ENCODE measurements around the gene BEND6. TPM values are rescaled to one million over a fixed set of nuclear protein-coding genes. Genes with fewer than 3 reads are reported as not detected.

BEND6 gene
- total and polyA plus RNA-seq, 2 of the 8 experiments (the other 6 are each of a cell fraction or from before 2014, with no cell fraction given) = 0.71 to 2.1 TPM

GRCh38 chr6:56923565-56923964 lies 31.3 kb upstream of the BEND6 start:
- Histone ChIP-seq H3K23ac (ENCODE audit: insufficient read length) (no peak overlapping the region), H3K79me2 (ENCODE audit: control insufficient read depth in 1 of 2, insufficient read depth in 2 of 2, low read length in 2 of 2) (no peaks in the 10 kb centered on the region), H3K79me1 (ENCODE audit: low read depth, low read length) (no peaks in the 10 kb centered on the region), H3K4me3 (ENCODE audit: extremely low read depth in 1 of 4, insufficient read depth in 2 of 4, low read depth in 3 of 4, low read length in 4 of 4) (no peak overlapping the region), H2BK20ac (ENCODE audit: low read length) (no peak overlapping the region), H2BK5ac (ENCODE audit: low read depth, low read length) (no peak overlapping the region), H4K91ac (replicated peaks; ENCODE audit: insufficient read length, low read length) (no peak overlapping the region), H3K27ac (ENCODE audit: low read depth, low read length) (no peak overlapping the region), H4K5ac (ENCODE audit: insufficient read length, low read depth, low read length) (no peak overlapping the region), H3K4me2 (ENCODE audit: insufficient read depth in 1 of 2, low read depth in 2 of 2, low read length in 2 of 2) (no peak overlapping the region), H4K20me1 (replicated peaks in 1 of 2; ENCODE audit: control insufficient read depth in 1 of 2, insufficient read depth in 2 of 2, low read length in 2 of 2) (no peaks in the 10 kb centered on the region), H3K36me3 (ENCODE audit: control insufficient read depth in 2 of 4, insufficient read depth in 4 of 4, low read length in 3 of 4) (no peaks in the 10 kb centered on the region), H2BK15ac (ENCODE audit: low read length) (no peak overlapping the region), H3K4ac (replicated peaks; ENCODE audit: insufficient read length, low read depth, low read length) (no peak overlapping the region), H3K23me2 (ENCODE audit: low read depth, low read length) (no peaks in the 10 kb centered on the region), H2BK120ac (replicated peaks; ENCODE audit: low read depth, low read length) (no peak overlapping the region), H2BK12ac (ENCODE audit: low read depth, low read length) (no peak overlapping the region), H3K18ac (ENCODE audit: extremely low read depth, low read length) (no peak overlapping the region), H2AK5ac (ENCODE audit: low read depth, low read length) (no peak overlapping the region), H3K56ac (replicated peaks; ENCODE audit: insufficient read length, low read depth, low read length) (no peak overlapping the region), H3K27me3 (replicated peaks in 1 of 4; ENCODE audit: control insufficient read depth in 3 of 4, extremely low read depth in 1 of 4, insufficient read depth in 3 of 4, low read length in 3 of 4) (peaks cover 0 to 1% (median 0%) of the 10 kb centered on the region in 4 experiments; a peak in 1 of 7 replicates), H3K4me1 (replicated peaks in 1 of 4; ENCODE audit: control insufficient read depth in 3 of 4, insufficient read depth in 4 of 4, low read length in 3 of 4) (no peaks in the 10 kb centered on the region; a peak in 2 of 7 replicates), H3K9me3 (ENCODE audit: insufficient read depth in 2 of 2, low read depth in 1 of 2, low read length in 1 of 2) (no peaks in the 10 kb centered on the region), H3K9ac (replicated peaks in 1 of 4; ENCODE audit: extremely low read depth in 1 of 4, low read depth in 3 of 4, low read length in 3 of 4) (no peak overlapping the region), H2AFZ (ENCODE audit: low read length) (no peak overlapping the region), H4K8ac (ENCODE audit: extremely low read depth, insufficient read depth, low read length) (no peak overlapping the region), H3K14ac (ENCODE audit: insufficient read length) (no peak overlapping the region)
- DNase-seq (ENCODE audit: low read depth in 1 of 2, low spot score in 2 of 2) = no peak
- 100% methylated on average over 1 of the region's 1 CpG; no CpG with 5 or more reads in 1 of the 2 experiments for WGBS, 2 experiments (ENCODE audit: extremely low coverage in 1 of 2, insufficient coverage in 1 of 2, insufficient read length in 1 of 2, insufficient replicate concordance in 2 of 2, low coverage in 1 of 2, low lambda C conversion rate in 2 of 2, missing lambda C conversion rate in 1 of 2)
- POLR2A ChIA-PET (ENCODE audit: partially characterized antibody) = no interaction called here
- CTCF ChIA-PET (ENCODE audit: partially characterized antibody) = interaction anchor here (1.1 to 1.2 kb wide), 2 partner anchors 8 to 9 kb away, joined by 3 read pairs; no protein-coding TSS in a partner anchor
- FAIRE-seq = no peak
- TF ChIP-seq EGR1 (IDR thresholded peaks at IDR 0.05; ENCODE audit: borderline replicate concordance, low read depth, low read length) (no peak), GABPA (IDR thresholded peaks at IDR 0.05; ENCODE audit: borderline replicate concordance, insufficient read depth, low read length) (no peak), CBX8 (IDR thresholded peaks at IDR 0.05; ENCODE audit: borderline replicate concordance, low read depth, low read length) (no peak), TAF1 (IDR thresholded peaks at IDR 0.05; ENCODE audit: low read depth, low read length) (no peak), HDAC2 (IDR thresholded peaks at IDR 0.05; ENCODE audit: borderline replicate concordance in 1 of 2, low read depth in 2 of 2, low read length in 2 of 2) (no peak), RNF2 (IDR thresholded peaks at IDR 0.05; ENCODE audit: borderline replicate concordance, low read depth, low read length, missing control alignments, poor library complexity, severe bottlenecking) (no peak), FOSL1 (IDR thresholded peaks at IDR 0.05; ENCODE audit: insufficient read depth, low read depth, low read length) (no peak), SUZ12 (IDR thresholded peaks at IDR 0.05; ENCODE audit: low read length) (no peak), GTF2F1 (IDR thresholded peaks at IDR 0.05; ENCODE audit: borderline replicate concordance, low read depth, low read length) (no peak), TAF7 (optimal IDR thresholded peaks at IDR 0.05; ENCODE audit: borderline replicate concordance, low read depth, low read length) (no peak), SP1 (IDR thresholded peaks at IDR 0.05; ENCODE audit: low read depth, low read length) (no peak), MAX (IDR thresholded peaks at IDR 0.05) (no peak)
- TF ChIP-seq, protein P1, sequence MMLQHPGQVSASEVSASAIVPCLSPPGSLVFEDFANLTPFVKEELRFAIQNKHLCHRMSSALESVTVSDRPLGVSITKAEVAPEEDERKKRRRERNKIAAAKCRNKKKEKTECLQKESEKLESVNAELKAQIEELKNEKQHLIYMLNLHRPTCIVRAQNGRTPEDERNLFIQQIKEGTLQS (IDR thresholded peaks at IDR 0.05; ENCODE audit: insufficient read depth, low read depth, low read length) = no peak
